SK-N-SH treated with all-trans-retinoic acid at 6 μM for 48 hours (cell line): ENCODE results near the gene UBL7.

Experiments used
- ATAC-seq: fragments of 200-7000 bp; cut with Tn5 transposase; 3 replicates; pipeline ENCODE4 v1.9.1; 2020; ENCODE audit warnings: mild to moderate bottlenecking, moderate library complexity
- ARNTL ChIP-seq: fragments of 450-650 bp; formaldehyde crosslinking; IDR thresholded peaks from 2 replicates; pipeline ENCODE4 v1.5.0; 2020; ENCODE audit warnings: low read depth, mild to moderate bottlenecking, moderate library complexity, borderline replicate concordance
- BACH2 ChIP-seq: fragments of 250-450 bp; sonication (Bioruptor Pico); IDR thresholded peaks from 2 replicates; pipeline ENCODE4 v1.9.0; 2021; ENCODE audit warnings: mild to moderate bottlenecking, borderline replicate concordance
- CSDC2 ChIP-seq: fragments of 250-450 bp; sonication (Bioruptor Pico); IDR thresholded peaks from 2 replicates; pipeline ENCODE4 v1.5.0; 2020; ENCODE audit warnings: mild to moderate bottlenecking, moderate library complexity
- ESRRG ChIP-seq: fragments of 250-450 bp; sonication (Bioruptor Pico); IDR thresholded peaks from 2 replicates; pipeline ENCODE4 v1.6.1; 2021; ENCODE audit warnings: mild to moderate bottlenecking
- ISL1 ChIP-seq: fragments of 250-450 bp; sonication (Bioruptor Pico); IDR thresholded peaks from 2 replicates; pipeline ENCODE4 v2.1.2; 2022; ENCODE audit warnings: mild to moderate bottlenecking, moderate library complexity
- OSR1 ChIP-seq: fragments of 250-450 bp; sonication (Bioruptor Pico); IDR thresholded peaks from 2 replicates; pipeline ENCODE4 v1.8.0; 2022; ENCODE audit warnings: moderate library complexity, mild to moderate bottlenecking, inconsistent platforms
- POU6F1 ChIP-seq: fragments of 250-450 bp; sonication (Bioruptor Pico); IDR thresholded peaks from 2 replicates; pipeline ENCODE4 v1.8.0; 2021; ENCODE audit warnings: low read depth, mild to moderate bottlenecking, moderate library complexity, borderline replicate concordance
- PPARA ChIP-seq: fragments of 250-450 bp; sonication (Bioruptor Pico); IDR thresholded peaks from 2 replicates; pipeline ENCODE4 v1.5.0; 2020; ENCODE audit warnings: mild to moderate bottlenecking, borderline replicate concordance
- RARB ChIP-seq: fragments of 250-450 bp; sonication (Bioruptor Pico); IDR thresholded peaks from 2 replicates; pipeline ENCODE4 v1.8.0; 2021; ENCODE audit warnings: mild to moderate bottlenecking, moderate library complexity
- SNAI2 ChIP-seq: fragments of 250-450 bp; sonication (Bioruptor Pico); IDR thresholded peaks from 2 replicates; pipeline ENCODE4 v1.5.0; 2020; ENCODE audit warnings: mild to moderate bottlenecking, moderate library complexity
- TCF4 ChIP-seq: fragments of 250-450 bp; sonication (Bioruptor Pico); IDR thresholded peaks from 2 replicates; pipeline ENCODE4 v1.8.0; 2021; ENCODE audit warnings: mild to moderate bottlenecking, moderate library complexity, borderline replicate concordance
- ZC3H10 ChIP-seq: fragments of 250-450 bp; sonication (Bioruptor Pico); IDR thresholded peaks from 2 replicates; pipeline ENCODE4 v1.5.1; 2021; ENCODE audit warnings: mild to moderate bottlenecking, moderate library complexity
- ZFP3 ChIP-seq: fragments of 250-450 bp; sonication (Bioruptor Pico); IDR thresholded peaks from 2 replicates; pipeline ENCODE4 v1.5.0; 2020; ENCODE audit warnings: mild to moderate bottlenecking, moderate library complexity
- ZFP30 ChIP-seq: fragments of 450-650 bp; formaldehyde crosslinking; IDR thresholded peaks from 2 replicates; pipeline ENCODE4 v1.5.0; 2022; ENCODE audit warnings: mild to moderate bottlenecking, moderate library complexity
- ZNF565 ChIP-seq: fragments of 450-650 bp; formaldehyde crosslinking; conservative IDR thresholded peaks from 2 replicates; pipeline ENCODE4 v1.5.0; 2020; ENCODE audit warnings: low read depth, mild to moderate bottlenecking, moderate library complexity
- ZNF70 ChIP-seq: fragments of 450-650 bp; formaldehyde crosslinking; IDR thresholded peaks from 2 replicates; pipeline ENCODE4 v1.5.0; 2020; ENCODE audit warnings: mild to moderate bottlenecking, moderate library complexity
- ZNF8 ChIP-seq: fragments of 450-650 bp; formaldehyde crosslinking; IDR thresholded peaks from 2 replicates; pipeline ENCODE4 v1.5.0; 2020; ENCODE audit warnings: mild to moderate bottlenecking, moderate library complexity
- TF ChIP-seq, protein P1 (sequence below): fragments of 250-450 bp; sonication (Bioruptor Pico); IDR thresholded peaks from 2 replicates; pipeline ENCODE4 v1.5.1; 2021; ENCODE audit warnings: mild to moderate bottlenecking, moderate library complexity
- TF ChIP-seq, protein P2 (sequence below): fragments of 250-450 bp; sonication (Bioruptor Pico); IDR thresholded peaks from 2 replicates; pipeline ENCODE4 v1.5.1; 2020; ENCODE audit warnings: low read depth, mild to moderate bottlenecking, moderate library complexity
- TF ChIP-seq, protein P3 (sequence below): fragments of 250-450 bp; sonication (Bioruptor Pico); IDR thresholded peaks from 2 replicates; pipeline ENCODE4 v1.8.0; 2020; ENCODE audit warnings: mild to moderate bottlenecking, moderate library complexity, borderline replicate concordance

The UBL7 gene

GRCh38 chr15:74408385-74408784 lies 52.6 kb downstream of the UBL7 start (continued):
- TF ChIP-seq BACH2 (CRISPR knock-in tag) = no peak
- no peak for TF ChIP-seq ZNF565

- ATAC-seq = peak; percentile 97
- no peak for TF ChIP-seq ARNTL
- no peak for TF ChIP-seq ZC3H10 (CRISPR knock-in tag)
- no peak for TF ChIP-seq ISL1 (CRISPR knock-in tag)
- TF ChIP-seq, protein P1, sequence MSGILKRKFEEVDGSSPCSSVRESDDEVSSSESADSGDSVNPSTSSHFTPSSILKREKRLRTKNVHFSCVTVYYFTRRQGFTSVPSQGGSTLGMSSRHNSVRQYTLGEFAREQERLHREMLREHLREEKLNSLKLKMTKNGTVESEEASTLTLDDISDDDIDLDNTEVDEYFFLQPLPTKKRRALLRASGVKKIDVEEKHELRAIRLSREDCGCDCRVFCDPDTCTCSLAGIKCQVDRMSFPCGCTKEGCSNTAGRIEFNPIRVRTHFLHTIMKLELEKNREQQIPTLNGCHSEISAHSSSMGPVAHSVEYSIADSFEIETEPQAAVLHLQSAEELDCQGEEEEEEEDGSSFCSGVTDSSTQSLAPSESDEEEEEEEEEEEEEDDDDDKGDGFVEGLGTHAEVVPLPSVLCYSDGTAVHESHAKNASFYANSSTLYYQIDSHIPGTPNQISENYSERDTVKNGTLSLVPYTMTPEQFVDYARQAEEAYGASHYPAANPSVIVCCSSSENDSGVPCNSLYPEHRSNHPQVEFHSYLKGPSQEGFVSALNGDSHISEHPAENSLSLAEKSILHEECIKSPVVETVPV = no peak
- no peak for TF ChIP-seq TCF4
- TF ChIP-seq ESRRG (CRISPR knock-in tag) = no peak
- TF ChIP-seq OSR1 = no peak
- no peak for TF ChIP-seq ZFP30 (CRISPR knock-in tag)
- TF ChIP-seq ZNF8 (CRISPR knock-in tag) = no peak
- TF ChIP-seq ZNF70 (CRISPR knock-in tag) = no peak
- TF ChIP-seq ZFP3 (CRISPR knock-in tag) = no peak
- no peak for TF ChIP-seq CSDC2 (CRISPR knock-in tag)
- TF ChIP-seq, protein P2, sequence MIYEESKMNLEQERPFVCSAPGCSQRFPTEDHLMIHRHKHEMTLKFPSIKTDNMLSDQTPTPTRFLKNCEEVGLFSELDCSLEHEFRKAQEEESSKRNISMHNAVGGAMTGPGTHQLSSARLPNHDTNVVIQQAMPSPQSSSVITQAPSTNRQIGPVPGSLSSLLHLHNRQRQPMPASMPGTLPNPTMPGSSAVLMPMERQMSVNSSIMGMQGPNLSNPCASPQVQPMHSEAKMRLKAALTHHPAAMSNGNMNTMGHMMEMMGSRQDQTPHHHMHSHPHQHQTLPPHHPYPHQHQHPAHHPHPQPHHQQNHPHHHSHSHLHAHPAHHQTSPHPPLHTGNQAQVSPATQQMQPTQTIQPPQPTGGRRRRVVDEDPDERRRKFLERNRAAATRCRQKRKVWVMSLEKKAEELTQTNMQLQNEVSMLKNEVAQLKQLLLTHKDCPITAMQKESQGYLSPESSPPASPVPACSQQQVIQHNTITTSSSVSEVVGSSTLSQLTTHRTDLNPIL (CRISPR knock-in tag) = no peak
- TF ChIP-seq PPARA (CRISPR knock-in tag) = no peak
- TF ChIP-seq RARB (CRISPR knock-in tag) = no peak
- no peak for TF ChIP-seq SNAI2 (CRISPR knock-in tag)
These were observed 53.8 kb downstream of the UBL7 start for GRCh38 chr15:74406992-74407705.

DNA sequence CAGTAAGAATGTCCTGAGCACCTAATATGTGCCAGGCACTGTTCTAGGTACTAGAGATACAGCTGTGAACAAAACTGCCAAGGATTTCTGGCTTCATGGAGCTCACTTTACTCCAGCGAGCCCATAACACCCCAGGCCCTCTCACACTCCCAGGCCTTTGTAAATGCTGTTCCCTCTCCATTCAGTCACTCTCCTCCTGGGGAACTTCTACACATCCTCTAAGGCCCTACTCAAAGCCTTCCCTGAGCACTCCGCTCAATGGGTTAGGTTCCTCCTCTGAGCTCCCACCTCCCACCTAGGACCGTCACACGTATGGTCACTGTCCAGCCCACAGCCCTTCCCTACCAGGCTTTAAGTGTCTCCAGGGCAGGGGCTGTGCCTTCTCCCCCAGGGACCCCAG lies 54.4 kb downstream of the UBL7 start:
- ATAC-seq = no peak
- peak; percentile 80 for TF ChIP-seq ZFP3 (CRISPR knock-in tag)
- TF ChIP-seq ZNF8 (CRISPR knock-in tag) = no peak

DNA sequence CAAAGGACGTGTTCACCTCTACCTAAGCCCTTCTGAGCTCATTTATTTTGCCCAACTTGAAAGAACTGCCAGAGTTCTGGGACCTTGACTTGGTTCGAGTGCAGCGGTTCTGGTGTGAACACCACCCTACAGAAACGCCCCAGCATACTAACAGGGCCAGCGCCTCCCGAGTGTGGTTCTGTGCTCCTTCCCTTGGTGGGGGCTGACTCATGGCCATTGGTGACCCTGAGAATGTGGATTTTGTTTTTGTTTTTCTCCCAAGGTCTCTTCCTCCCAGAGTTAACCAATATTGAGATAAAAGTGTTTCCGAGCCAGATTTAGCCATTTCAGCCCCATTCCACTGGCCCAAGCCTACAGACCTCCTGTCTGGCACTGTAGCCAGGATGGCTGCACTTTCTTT lies 55.1 kb downstream of the UBL7 start:
- no peak for ATAC-seq
- TF ChIP-seq ISL1 (CRISPR knock-in tag) = no peak
- no peak for TF ChIP-seq POU6F1 (CRISPR knock-in tag)
- TF ChIP-seq ZC3H10 (CRISPR knock-in tag) = no peak
- TF ChIP-seq ZFP3 (CRISPR knock-in tag) = no peak
- no peak for TF ChIP-seq SNAI2 (CRISPR knock-in tag)
- no peak for TF ChIP-seq RARB (CRISPR knock-in tag)
- TF ChIP-seq, protein P1 = no peak
- TF ChIP-seq ZNF565 = no peak
- no peak for TF ChIP-seq PPARA (CRISPR knock-in tag)
- no peak for TF ChIP-seq BACH2 (CRISPR knock-in tag)
- TF ChIP-seq ZNF70 (CRISPR knock-in tag) = no peak
- no peak for TF ChIP-seq TCF4
- TF ChIP-seq, protein P3, sequence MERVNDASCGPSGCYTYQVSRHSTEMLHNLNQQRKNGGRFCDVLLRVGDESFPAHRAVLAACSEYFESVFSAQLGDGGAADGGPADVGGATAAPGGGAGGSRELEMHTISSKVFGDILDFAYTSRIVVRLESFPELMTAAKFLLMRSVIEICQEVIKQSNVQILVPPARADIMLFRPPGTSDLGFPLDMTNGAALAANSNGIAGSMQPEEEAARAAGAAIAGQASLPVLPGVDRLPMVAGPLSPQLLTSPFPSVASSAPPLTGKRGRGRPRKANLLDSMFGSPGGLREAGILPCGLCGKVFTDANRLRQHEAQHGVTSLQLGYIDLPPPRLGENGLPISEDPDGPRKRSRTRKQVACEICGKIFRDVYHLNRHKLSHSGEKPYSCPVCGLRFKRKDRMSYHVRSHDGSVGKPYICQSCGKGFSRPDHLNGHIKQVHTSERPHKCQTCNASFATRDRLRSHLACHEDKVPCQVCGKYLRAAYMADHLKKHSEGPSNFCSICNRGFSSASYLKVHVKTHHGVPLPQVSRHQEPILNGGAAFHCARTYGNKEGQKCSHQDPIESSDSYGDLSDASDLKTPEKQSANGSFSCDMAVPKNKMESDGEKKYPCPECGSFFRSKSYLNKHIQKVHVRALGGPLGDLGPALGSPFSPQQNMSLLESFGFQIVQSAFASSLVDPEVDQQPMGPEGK = no peak
- no peak for TF ChIP-seq ESRRG (CRISPR knock-in tag)
